HG02970 (cell line): Measurements from ENCODE around the gene RASGRP1.
"Not testable (repeated sequence)": the region's sequence is repeated elsewhere in the genome, so short reads cannot be mapped to it uniquely, and the experiment has no call there.

Experiments used
- ATAC-seq: cut with Tn5 transposase; IDR thresholded peaks from one replicate; pipeline ENCODE4 v1.9.1; 2021; ENCODE audit warnings: mild to moderate bottlenecking, moderate library complexity, moderate number of reproducible peaks; ENCODE audit not compliant: unreplicated experiment, low FRiP score

Gene RASGRP1

GRCh38 chr15:38564557-38565286, at the start of gene RASGRP1:
TSS of gene RASGRP1 (minus strand) at chr15:38564814. CDS start at chr15:38564628, 186 bp downstream.
- ATAC-seq: peak; percentile 59

DNA sequence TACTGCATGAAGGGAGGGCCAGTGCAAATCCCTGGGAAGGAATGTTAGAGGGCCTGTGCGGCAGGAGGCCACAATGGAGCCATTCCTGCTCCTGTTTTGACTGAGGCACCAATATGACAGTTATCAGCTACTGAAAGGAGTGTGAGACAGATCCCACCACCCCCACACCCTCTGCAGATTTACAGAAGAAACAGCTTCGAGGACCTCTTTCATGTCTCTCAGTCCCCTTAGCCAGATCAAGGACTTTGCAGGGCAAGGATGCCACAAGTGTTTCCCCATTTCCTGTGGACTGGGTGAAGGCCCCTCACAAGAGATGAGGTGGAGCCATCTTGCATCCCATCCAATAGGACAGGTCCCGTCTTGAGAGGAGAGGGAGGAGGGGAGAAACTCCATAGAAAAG, 48.5 kb upstream of the RASGRP1 start:
- ATAC-seq: no peak

GRCh38 chr15:38612159-38612863, 47.7 kb upstream of the RASGRP1 start:
- ATAC-seq: no peak

- no peak for ATAC-seq
Measured at GRCh38 chr15:38611228-38611627, 46.6 kb upstream of the RASGRP1 start.

GRCh38 chr15:38610748-38611147, 46.1 kb upstream of the RASGRP1 start:
- no peak for ATAC-seq

DNA sequence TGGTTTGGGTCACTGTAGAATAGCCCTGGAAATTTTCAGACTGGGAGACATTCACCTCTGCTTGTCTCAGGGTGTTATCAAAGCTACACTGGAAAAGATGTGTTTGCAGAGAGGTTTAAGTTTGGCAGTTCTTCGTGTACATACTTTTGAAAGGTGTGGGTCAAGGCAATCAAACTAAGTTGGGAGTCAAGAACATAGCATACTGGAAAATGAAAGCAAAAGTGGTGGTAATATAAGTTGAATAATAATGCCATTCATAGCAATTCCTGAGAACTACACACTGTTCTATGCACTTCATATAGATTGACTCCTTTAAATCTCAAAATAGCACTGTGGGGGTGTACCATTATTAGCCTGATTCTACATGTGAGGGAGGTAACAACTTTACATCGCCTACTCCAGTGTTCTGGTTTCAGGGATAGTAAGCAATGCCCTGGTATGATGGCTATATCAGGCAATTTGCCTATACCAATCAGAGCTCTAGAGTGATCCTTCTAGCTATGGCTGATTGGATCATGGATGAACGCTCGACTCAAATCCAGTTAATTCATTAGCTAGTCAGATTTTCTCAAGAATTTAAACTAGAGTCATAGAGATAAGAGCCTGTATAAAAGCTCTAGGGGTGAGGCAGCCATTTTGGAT, 44.6 kb upstream of the RASGRP1 start:
- no peak for ATAC-seq

DNA sequence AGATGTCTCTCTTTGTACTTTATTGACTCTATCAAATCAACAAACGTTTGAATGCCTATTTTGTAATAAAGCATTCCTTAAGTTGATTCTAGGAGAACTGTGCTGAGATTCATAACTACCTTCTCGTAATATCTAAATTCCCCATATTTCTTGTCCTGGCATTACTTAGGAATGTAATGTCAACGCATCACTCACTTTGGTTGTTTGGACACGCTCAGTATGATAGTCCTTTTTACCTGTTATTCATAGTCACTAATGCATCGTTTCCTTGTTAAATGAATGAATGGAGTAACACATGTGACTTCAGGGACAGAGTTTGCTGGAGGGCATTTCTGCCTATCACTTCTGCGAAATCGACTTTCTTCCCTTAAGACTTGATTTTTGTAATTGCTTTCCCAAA, 44.1 kb upstream of the RASGRP1 start:
- no peak for ATAC-seq

DNA sequence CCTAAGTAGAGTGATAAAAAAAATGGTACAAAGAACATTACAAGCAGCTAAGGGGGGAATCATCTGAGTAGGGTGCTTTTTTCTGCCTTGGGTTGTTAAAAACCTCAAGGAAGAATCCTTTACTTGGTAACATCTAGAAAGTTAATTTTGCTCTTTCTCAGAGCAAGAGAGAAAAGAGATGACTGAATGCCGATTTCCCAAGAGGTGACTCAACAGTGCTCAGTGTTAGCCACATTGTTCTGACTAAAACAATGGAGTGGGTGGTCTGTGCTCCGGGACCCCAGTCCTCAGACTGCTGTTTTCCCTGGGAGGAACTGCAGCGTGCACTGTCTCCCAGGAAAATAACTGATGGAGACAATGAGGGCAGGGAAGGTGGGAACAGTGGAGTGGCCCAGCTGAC, 41.1 kb upstream of the RASGRP1 start:
- no peak for ATAC-seq

GRCh38 chr15:38603672-38604071, 39.1 kb upstream of the RASGRP1 start:
- ATAC-seq: no peak

DNA sequence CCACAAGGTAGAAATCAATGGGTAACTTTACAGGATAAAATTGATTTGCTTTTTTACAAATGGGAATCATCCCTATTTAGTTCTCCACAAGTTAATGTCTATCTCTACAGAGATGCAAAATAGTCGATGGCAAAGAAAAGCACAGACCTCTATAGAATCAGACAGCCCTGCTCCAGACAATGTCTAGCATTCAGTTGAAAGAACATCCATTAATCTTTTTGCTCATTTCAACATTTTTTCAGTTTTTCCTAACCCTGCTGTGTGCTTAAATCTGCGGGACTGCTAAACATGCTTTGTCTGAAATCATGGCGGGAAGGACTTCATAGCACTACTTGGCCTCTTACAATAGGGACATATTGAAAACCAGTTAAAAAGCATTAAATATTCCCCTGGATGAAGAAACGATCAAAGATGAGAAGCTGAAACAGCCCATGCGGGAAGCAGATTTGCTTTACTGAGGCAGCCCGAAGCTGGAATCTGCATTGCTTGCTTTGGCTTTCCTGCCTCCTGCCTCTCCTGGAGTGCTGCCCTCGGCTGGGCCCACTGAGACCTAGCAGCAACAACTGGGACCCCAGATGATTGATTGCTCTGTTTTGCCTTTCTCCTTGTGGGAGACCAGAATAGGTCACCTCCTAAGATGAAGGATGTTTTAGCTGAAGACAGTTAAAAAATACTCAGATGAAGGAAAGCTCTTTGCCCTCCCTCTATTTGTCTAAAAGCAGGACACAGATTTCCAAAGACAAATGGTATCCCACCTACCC, 38.5 kb upstream of the RASGRP1 start:
- no peak for ATAC-seq

DNA sequence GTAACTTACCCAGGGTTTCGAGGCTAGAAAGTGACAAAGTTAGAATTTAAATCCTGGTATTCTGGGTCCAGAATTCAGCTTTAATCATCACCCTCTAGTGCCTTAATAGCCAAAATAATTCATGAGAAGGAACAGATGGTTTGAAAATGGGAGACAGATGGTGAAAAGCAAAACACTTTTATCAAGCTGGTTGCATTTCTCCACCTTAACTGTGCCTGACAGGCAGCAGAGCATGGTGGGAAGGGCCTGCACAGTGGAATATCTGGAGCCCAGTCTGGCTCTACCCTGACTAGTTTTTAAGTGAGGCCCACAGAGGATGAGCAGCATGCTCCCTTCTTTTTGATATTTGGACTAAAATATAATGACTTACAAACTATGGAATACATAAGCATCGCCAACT, 35.6 kb upstream of the RASGRP1 start:
- no peak for ATAC-seq

GRCh38 chr15:38598749-38599148, 34.1 kb upstream of the RASGRP1 start:
- no peak for ATAC-seq

GRCh38 chr15:38597219-38597800, 32.7 kb upstream of the RASGRP1 start:
- no peak for ATAC-seq

- no peak for ATAC-seq
Measured at GRCh38 chr15:38593524-38593923, 28.9 kb upstream of the RASGRP1 start.

DNA sequence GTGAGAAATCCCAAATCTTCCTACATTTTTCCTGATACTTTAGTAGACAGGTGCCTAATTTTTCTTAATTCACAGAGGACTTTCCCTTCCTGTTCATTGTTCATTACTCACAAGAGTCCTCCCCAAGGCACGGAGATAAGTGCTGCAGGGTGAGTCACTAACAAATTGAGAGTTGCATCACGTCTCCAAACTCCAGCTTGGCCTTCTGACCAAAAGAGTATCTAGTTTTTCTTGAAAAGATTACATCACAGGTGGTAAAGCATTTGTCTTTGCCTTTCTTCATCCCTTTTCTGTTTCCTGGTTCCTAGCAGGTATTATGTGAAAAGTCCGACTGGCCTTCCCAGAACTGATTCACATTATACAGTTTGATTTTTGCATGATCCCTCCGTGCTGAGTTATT, 24.9 kb upstream of the RASGRP1 start:
- ATAC-seq: no peak

DNA sequence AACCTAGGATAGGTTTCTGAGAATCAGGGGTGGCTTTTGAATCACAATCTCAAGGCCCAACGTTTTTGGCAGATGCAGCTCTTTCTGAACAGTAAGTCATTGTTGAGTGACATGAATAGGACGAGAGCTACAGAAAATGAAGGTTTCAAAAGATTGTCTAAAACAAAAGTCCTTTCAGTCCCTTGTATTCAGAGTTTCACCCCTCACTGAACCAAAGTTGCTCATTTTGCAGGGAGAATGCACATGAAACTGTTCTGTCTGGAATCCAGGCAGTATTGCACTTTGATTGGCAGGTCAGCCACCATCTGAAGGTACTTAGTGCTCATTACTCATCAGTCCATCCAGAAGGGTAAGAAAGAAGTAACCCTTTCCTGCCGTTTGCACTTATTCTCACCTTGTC, 24.1 kb upstream of the RASGRP1 start:
- ATAC-seq: no peak

DNA sequence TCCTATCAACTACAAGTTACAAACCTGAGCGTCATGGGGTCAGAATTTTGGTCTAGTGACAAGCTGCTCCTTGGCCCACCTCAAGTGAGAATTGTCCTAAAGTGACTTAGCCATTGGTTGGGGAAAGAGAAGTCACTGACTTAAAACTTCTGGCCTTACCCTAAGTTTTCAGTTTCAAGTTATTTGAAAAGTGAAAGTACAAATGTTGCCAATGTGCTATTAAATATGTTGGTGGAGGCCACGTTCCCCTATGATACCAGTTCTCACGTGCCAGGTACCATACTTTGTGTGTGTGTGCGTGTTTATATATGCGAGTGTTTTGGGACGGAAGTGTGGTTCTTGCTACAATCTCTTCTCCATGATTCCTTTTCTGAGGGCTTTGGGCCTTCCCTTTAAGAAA, 22.6 kb upstream of the RASGRP1 start:
- no peak for ATAC-seq

- not testable (repeated sequence) for ATAC-seq
Measured at GRCh38 chr15:38586005-38586404, 21.4 kb upstream of the RASGRP1 start.

DNA sequence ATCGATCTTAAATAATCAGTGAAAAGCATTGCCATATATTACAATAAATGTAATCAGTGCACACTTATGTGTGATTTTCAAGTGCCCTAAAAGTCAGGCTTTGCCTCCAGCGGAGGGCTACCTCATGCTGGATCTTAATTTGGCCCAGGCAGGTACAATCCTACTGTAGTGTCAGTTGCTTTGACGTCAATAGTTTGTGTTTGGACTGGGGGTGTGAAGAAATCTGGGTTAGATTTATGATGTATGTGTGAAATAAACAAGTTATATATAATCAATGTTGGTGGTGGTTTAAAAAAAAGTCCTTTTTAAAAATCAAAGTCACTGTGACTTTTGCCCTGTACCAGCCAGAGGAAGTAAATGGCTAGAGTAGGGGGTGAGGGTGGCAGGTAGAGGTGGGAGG, 14.0 kb upstream of the RASGRP1 start:
- no peak for ATAC-seq

GRCh38 chr15:38577424-38577987, 12.9 kb upstream of the RASGRP1 start:
- no peak for ATAC-seq
